ENCODE data around the gene RAB13. TPM values are rescaled to one million over a fixed set of nuclear protein-coding genes. Genes with fewer than 3 reads are reported as not detected.

The RAB13 gene
- total and polyA plus RNA-seq, 2 of the 4 experiments (the other 2 are of a cell fraction), result 42.3 to 249 TPM

- dilution Hi-C loops (cut with HindIII; ENCODE audit: low sequenced_read_pairs, unreplicated experiment) (no loop called here), in situ Hi-C loops (cut with MboI; ENCODE audit: low sequenced_read_pairs) (loop anchor here (10.0 to 25.0 kb wide), 2 partner anchors 299 to 436 kb away; partner anchors contain the start of genes ILF2, NPR1, S100A3 and S100A4), intact Hi-C loops (cut with micrococcal nuclease) (no loop called here)
- Histone ChIP-seq H2BK15ac (ENCODE audit: low read depth, low read length) (no peak overlapping the region), H2BK120ac (ENCODE audit: low read depth, low read length) (no peak overlapping the region), H3K14ac (replicated peaks; ENCODE audit: low read depth, low read length) (no peak overlapping the region), H3K4me3 (ENCODE audit: insufficient read depth, low read depth, low read length) (no peak overlapping the region), H3K9me3 (ENCODE audit: control insufficient read depth, insufficient read depth, low read length) (no peaks in the 10 kb centered on the region), H3K4me2 (ENCODE audit: low read depth, low read length) (no peak overlapping the region), H3K9ac (ENCODE audit: low read depth, low read length) (no peak overlapping the region), H3K27ac (ENCODE audit: insufficient read depth, low read length) (no peak overlapping the region), H2AK9ac (replicated peaks; ENCODE audit: low read depth, low read length, poor library complexity) (no peak overlapping the region), H4K5ac (ENCODE audit: low read depth, low read length) (no peak overlapping the region), H3K36me3 (ENCODE audit: control insufficient read depth, insufficient read depth, low read length) (peaks cover 25% of the 10 kb centered on the region), H3K56ac (ENCODE audit: extremely low read depth, insufficient read depth, low read length) (no peak overlapping the region), H2AFZ (replicated peaks; ENCODE audit: low read length, poor library complexity) (no peak overlapping the region), H2BK5ac (ENCODE audit: low read depth, low read length, poor library complexity, severe bottlenecking) (no peak overlapping the region), H4K8ac (ENCODE audit: low read depth in 2 of 2, low read length in 2 of 2) (no peak overlapping the region), H2AK5ac (ENCODE audit: low read depth, low read length) (no peak overlapping the region), H3K4me1 (ENCODE audit: control insufficient read depth, insufficient read depth, low read length) (no peaks in the 10 kb centered on the region; the same call in 1 of the 2 replicates), H2BK20ac (ENCODE audit: low read depth, low read length) (no peak overlapping the region), H3K23ac (ENCODE audit: low read depth, low read length) (no peak overlapping the region), H4K91ac (ENCODE audit: insufficient read depth, low read depth, low read length) (no peak overlapping the region), H4K20me1 (ENCODE audit: insufficient read depth, low read length) (no peaks in the 10 kb centered on the region), H3K9me1 (ENCODE audit: insufficient read depth, low read length) (peaks cover 20% of the 10 kb centered on the region), H3K18ac (ENCODE audit: low read depth, low read length) (no peak overlapping the region), H3K4ac (ENCODE audit: low read depth, low read length) (no peak overlapping the region), H3K79me1 (ENCODE audit: low read depth in 1 of 2, low read length in 2 of 2) (peaks cover 19 to 46% of the 10 kb centered on the region in 2 experiments), H3K27me3 (ENCODE audit: control insufficient read depth, insufficient read depth, low read length) (no peaks in the 10 kb centered on the region)
- TF ChIP-seq NFE2L2 (IDR thresholded peaks at IDR 0.05; ENCODE audit: low read depth, low read length) (no peak), RFX5 (IDR thresholded peaks at IDR 0.05; ENCODE audit: low read depth, low read length) (no peak), MAFK (IDR thresholded peaks at IDR 0.05; ENCODE audit: low read depth, low read length) (no peak), RAD21 (IDR thresholded peaks at IDR 0.05; ENCODE audit: low read length) (no peak), CHD1 (IDR thresholded peaks at IDR 0.05; ENCODE audit: low read depth, low read length) (no peak), RCOR1 (IDR thresholded peaks at IDR 0.05; ENCODE audit: insufficient replicate concordance, low read length) (no peak), POLR2A (IDR thresholded peaks at IDR 0.05; ENCODE audit: low read depth, low read length) (no peak), FOS (IDR thresholded peaks at IDR 0.05; ENCODE audit: low read depth, low read length) (no peak), MXI1 (IDR thresholded peaks at IDR 0.05; ENCODE audit: borderline replicate concordance, low read depth, low read length) (no peak), SMC3 (IDR thresholded peaks at IDR 0.05; ENCODE audit: low read depth, low read length) (no peak)
- TF ChIP-seq, protein P1, sequence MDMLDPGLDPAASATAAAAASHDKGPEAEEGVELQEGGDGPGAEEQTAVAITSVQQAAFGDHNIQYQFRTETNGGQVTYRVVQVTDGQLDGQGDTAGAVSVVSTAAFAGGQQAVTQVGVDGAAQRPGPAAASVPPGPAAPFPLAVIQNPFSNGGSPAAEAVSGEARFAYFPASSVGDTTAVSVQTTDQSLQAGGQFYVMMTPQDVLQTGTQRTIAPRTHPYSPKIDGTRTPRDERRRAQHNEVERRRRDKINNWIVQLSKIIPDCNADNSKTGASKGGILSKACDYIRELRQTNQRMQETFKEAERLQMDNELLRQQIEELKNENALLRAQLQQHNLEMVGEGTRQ (IDR thresholded peaks at IDR 0.05; ENCODE audit: low read depth, low read length), result no peak
- BruUV-seq (replicated peaks), result no TSS peak
- POLR2A ChIA-PET (ENCODE audit: unreplicated experiment), result no interaction called here
- WGBS, 2 experiments (ENCODE audit: extremely low coverage in 2 of 2, insufficient read length in 1 of 2), result 95% methylated on average over 4 of the region's 7 CpGs; no CpG with 5 or more reads in 1 of the 2 experiments
- no peak for ATAC-seq (ENCODE audit: low read depth)
- no peak for DNase-seq
- CTCF ChIA-PET, result no interaction called here
Measured at GRCh38 chr1:153973525-153973924, 12.6 kb downstream of the RAB13 start.
